Stimulated activated CD4-positive, alpha-beta T cell treated with anti-CD3 and anti-CD28 coated beads, Interleukin-1b, Interleukin-23, amount 100 ng/mL, for 4 hours (primary cell): Measurements from ENCODE around the gene LMO1.

ENCODE experiments used
- DNase-seq, 2 donors: peaks; one replicate each; pipeline ENCODE4 v3.0.0-alpha.2; 2020; ENCODE audit warnings: low read depth in 2 of 2

The LMO1 gene

DNA sequence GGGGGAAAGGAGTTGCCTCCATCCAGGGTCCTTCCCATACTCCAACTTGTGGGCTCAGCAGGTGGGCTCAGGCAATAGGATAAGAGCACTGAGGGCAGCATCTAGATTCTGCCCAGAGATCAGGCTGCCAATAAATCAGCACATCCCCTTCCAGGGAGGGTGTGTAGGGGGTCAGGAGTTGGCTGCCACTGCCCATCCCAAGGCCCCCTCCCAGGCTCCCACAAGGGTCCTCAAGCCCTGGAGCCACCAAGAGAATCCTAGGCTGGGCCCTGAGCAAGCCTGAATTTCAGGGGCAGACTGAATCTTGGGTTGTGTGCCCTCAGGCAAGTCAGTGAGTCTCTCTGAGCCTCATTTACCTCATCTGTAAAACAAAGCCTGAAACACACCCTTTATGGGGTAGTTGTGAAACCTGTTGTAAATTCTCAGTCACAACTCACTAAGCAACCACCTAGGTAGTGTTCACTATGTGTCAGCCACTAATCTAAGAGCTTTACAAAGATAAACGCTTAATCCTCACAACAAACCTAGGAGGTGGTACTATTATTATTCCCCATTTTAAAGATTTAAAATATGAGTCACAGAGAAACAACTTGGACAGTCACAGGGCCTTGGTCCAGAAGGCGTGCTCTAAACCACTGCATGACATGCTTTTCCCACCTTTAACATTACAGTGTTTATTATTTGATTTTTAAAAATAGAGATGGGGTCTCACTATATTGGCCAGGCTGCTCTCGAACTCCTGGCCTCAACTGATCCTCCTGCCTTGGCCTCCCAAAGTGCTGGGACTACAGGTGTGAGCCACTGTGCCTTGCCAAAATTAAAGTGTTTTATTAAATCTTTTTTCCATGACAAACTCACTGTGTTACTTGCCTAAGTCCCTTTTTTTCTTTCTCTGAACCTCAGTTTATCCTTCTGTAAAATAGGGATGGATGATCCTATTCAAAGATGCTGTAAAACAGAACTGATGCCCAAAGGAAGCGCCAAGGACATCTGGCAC, 36.2 kb downstream of the LMO1 start:
- no peak for DNase-seq

DNA sequence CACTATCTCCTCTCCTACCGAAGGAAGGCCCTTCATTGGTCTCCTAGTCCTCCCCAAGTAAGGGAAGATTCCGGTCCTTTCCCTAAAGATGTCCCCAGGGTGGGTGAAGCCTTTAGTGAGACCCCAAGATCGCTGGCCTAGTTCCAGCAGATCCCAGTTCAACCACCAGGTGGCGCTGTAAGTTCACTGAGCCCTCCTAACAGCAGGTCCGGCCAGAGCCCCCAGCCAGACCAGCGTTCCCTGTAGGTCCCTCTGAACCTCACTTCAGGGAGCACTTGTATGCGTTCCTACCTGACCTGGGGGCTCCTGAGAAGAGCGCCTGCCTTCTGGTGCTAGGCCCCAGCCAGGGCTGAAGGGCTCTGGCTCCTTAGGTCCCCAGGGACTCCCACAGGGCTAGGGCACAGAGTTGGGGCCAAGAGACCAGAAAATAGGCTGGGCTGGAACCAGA, 38.1 kb downstream of the LMO1 start:
- peak; percentile 53 to 59 for DNase-seq

DNA sequence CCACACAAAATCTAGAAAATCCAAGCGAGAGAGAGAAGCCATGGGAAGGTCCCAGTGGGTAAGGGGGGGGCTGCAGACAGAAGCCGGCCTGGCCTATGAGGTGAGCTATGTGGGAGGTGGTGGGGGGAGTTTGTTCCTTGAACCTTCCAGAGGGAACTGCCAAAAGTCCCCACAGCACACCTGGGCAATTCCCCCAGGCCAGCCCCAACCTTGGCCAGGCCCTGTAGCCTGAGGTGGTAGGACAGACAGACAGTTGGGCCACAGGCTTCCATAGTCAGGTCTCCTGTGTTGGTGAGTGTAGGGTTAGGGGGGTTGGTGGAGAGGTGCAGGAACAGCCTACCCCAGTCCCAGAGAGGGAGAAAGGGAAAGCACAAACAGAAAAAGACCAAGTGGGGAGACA, 39.0 kb downstream of the LMO1 start:
- no peak for DNase-seq

DNA sequence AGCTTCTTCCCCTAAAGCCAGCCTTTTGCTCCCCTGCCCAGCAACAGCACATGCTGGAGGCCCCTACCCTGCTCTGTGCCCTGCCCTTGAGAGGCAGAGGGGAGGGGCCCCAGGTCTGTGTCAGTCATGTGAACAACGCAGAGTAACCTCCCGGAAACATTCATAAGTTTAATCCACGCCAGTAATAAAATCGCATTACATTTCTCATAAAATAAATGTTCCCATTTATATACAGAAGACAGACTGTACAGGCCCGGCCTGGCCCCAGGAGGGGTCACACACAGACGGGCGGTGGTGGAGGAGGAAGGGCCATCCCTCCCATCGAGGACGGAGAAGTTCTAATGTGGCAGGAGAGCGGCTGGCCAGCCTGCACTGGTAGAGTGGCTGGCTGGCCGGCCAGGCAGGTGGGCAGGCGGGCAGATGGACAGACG, 39.5 kb downstream of the LMO1 start:
- DNase-seq = no peak

GRCh38 chr11:8223513-8223900, 40.2 kb downstream of the LMO1 start:
- no peak for DNase-seq

GRCh38 chr11:8222820-8223512, 40.7 kb downstream of the LMO1 start:
- no peak for DNase-seq

GRCh38 chr11:8221917-8222495, 41.7 kb downstream of the LMO1 start:
- no peak for DNase-seq

- no peak for DNase-seq
Observed at GRCh38 chr11:8221046-8221723, 42.5 kb downstream of the LMO1 start.

DNA sequence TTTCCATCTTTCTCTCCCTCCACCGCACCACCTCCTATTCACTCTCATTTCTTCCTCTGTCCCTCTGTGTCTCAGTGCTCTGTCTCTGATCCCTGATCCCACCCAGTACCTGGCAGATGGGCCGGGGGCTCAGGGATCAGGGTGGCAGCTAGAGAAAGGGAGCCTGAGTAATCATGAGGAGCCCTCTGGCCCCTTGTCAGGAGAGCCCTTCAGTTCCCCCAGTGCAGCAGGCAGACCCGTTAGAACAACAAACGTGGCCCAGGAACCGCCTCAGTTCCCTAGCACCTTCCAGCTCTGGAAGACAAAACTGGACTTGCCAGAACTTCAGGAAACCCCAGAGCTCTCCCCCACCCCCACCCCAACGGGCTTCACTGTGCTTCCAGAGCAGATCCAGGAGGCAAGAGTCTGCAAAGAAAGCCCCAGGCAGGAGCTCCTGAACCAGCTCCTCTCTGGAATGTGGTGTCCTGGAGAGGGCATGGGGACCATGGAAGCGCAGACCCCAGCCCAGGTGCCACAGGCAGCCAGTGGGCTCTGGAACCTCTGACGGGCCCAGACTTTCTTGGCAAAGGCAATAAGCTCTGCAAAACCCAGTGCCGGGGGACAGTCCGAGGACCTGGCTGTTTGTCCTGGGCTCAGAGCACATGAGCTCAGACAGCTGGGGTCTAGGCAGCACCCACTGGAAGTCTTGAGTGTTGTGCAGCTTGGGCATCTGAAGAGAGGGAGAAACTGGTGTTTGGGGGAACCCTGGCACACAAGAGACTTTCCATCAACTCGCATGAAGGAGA, 43.2 kb downstream of the LMO1 start:
- no peak for DNase-seq

DNA sequence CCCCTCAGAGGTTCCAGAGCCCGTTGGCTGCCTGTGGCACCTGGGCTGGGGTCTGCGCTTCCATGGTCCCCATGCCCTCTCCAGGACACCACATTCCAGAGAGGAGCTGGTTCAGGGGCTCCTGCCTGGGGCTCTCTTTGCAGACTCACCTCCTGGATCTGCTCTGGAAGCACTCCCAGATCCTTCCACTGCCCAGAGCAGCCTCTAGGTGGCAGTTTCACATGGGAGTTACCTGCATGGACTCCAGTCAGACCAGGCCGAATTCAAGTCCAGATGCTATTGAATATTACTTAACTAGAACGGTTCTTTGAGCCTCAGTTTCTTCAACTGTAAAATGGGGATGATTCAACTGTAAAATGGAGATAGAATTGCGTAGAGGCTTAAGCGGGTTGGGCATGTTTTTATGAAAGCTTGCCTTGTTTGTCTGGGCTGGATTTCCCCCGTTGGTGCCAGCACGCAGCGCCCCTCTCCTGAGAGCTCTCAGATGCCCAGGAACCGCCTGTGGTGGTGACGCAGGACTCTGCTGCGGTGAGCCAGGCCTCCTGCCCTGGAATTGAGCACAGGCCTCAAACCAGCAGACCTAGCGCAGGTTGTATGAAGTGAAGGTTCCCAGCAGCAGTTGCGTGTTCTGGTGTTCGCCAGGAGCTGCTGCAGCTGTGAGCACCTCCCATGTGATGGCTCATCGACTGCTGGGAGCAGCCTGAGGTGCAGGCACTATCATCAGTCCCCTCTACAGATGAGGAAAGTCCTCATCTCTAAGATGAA, 44.2 kb downstream of the LMO1 start:
- no peak for DNase-seq

GRCh38 chr11:8218840-8219239, 44.8 kb downstream of the LMO1 start:
- DNase-seq = no peak

DNA sequence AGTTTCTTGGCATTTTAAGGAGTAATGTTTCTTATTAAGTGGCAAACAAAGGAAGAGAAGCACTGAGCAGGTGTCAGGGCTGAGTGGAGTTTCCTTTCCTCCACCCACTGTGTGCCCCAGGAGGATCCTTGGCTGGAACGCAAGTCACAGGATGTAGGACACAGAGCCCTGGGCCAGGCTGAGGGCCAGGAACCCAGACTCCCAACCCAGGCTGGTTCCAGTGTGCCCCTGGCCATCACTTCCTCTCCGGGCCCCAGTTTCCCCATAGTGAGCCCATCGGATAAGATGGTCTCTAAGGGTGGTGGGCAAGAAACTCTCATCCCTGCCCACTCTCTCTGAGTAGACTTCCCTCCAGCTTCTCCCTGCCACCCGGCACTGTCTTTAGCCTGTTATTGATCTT, 45.3 kb downstream of the LMO1 start:
- no peak for DNase-seq

DNA sequence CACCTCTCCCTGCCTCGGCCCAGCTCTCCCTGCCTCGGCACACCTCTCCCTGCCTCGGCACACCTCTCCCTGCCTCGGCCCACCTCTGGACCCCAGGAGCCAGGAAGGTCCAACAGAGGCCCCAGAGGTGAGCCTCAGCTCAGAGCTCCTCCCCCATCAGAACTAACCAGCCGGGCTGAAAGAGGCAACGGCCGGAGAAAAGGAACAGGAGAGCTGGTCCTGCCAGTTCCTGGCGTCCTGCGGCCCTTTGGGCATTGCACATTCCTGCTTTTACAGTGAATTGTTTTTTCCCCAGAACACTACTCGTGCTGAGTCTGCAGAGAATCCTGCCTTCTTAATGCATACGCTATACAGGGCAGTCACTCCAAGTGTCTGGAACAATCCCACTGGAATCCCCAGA, 45.8 kb downstream of the LMO1 start:
- no peak for DNase-seq

- no peak for DNase-seq
Observed at GRCh38 chr11:8217136-8217535, 46.5 kb downstream of the LMO1 start.

DNA sequence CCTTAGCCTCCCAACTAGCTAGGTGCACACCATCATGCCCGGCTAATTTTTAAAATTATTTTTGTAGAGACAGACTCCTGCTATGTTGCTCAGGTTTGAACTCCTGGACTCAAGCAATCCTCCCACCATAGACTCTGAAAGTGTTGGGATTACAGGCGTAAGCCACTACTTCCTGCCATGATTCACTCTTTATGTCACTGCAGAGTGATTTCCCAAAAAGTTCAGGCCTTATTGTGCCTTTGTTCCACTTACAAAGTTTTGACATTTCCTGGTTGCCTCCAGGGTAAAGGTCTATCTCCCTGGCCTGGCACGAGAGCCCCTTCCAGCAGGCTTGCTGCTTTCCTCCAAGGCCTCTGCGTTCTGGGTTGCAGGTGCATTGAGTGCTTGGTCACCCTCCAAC, 50.3 kb downstream of the LMO1 start:
- no peak for DNase-seq

DNA sequence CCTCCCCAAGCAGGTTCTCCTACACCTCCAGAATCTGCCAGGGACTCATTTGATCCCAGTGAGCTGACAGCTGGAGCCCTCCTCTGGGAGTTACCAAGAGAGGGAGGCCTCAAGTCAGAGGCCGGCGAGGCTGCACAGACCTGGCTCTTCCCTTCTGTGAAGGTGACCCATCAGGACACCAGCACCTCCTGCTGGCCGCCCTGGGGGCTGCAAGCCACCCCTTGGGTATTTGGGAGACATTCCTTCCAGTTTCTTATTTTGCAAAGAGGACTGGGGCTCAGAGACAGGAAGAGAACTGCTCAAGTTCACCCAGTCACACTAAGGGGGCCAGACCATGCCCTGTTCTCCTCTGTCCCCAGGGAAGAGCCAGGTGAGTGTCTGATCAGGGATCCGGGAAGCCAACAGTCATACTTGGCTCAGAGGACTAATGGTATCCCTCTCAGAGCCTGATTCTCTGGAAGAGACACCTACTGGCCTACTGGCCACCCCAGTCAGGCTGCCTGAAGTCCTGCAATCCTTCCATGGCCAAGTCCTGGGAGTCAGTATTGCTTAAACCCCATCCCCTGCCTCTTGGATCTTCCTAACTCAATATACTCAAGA, 54.4 kb downstream of the LMO1 start:
- DNase-seq = no peak

- DNase-seq = no peak
Observed at GRCh38 chr11:8207080-8208000, 56.3 kb downstream of the LMO1 start.

GRCh38 chr11:8206251-8207079, 57.2 kb downstream of the LMO1 start:
- no peak for DNase-seq
